ENCODE data around the gene ANKRD61. TPM values are rescaled to one million over a fixed set of nuclear protein-coding genes. Genes with fewer than 3 reads are reported as not detected.

ANKRD61 gene
- total RNA-seq, 1 experiment from 2014 or later: 0.24 TPM

DNA sequence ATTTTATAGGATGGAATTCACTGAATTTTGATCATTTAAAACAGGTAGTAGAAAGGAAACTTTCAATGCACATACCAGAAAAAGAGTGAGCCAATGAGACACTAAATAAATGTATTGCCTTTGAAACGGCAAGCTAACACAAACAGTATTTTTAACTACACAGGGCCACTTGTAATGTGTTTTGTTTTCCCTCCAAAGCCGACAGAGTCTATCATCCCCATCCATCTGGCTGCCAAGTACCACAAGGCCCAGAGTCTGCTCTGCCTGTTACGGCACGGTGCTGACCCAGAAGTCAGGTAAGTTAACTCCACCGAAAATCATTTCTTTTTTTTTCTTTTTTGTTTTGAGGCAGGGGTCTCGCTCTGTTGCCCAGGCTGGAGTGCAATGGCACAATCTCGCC, 1.5 kb downstream of the ANKRD61 start:
- Histone ChIP-seq H3K27me3 (ENCODE audit: insufficient read depth, low read length) (no peaks in the 10 kb centered on the region), H2BK12ac (ENCODE audit: insufficient read length, low read depth, low read length) (no peak overlapping the region), H2BK120ac (ENCODE audit: low read depth, low read length, poor library complexity, severe bottlenecking) (no peak overlapping the region), H3K79me1 (ENCODE audit: insufficient read depth, low read depth, low read length, poor library complexity, severe bottlenecking) (peaks cover 11% of the 10 kb centered on the region), H4K20me1 (ENCODE audit: control insufficient read depth, insufficient read depth, insufficient read length) (no peaks in the 10 kb centered on the region), H2BK20ac (ENCODE audit: low read depth, low read length, poor library complexity, severe bottlenecking) (no peak overlapping the region), H3K14ac (ENCODE audit: insufficient read depth, low read length) (no peak overlapping the region), H3T11ph (ENCODE audit: low read length) (no peak overlapping the region), H3K23me2 (ENCODE audit: insufficient read length, low read depth, low read length, poor library complexity, severe bottlenecking) (no peaks in the 10 kb centered on the region), H4K91ac (ENCODE audit: insufficient read length, low read depth, low read length) (no peak overlapping the region), H3K79me2 (ENCODE audit: insufficient read depth, low read length) (0 out of 2 replicates have a peak, but pooled peaks cover 2% of the 10 kb centered on the region), H3K18ac (ENCODE audit: insufficient read length, low read depth, low read length) (no peak overlapping the region), H3K23ac (ENCODE audit: insufficient read length, low read depth, low read length) (no peak overlapping the region), H3K9me3 (ENCODE audit: control insufficient read depth, low read depth, low read length) (no peaks in the 10 kb centered on the region), H2AFZ (ENCODE audit: low read length) (no peak overlapping the region), H4K8ac (replicated peaks; ENCODE audit: insufficient read length, low read depth, low read length) (no peak overlapping the region), H3K4me2 (ENCODE audit: insufficient read depth, insufficient read length, low read length) (no peak overlapping the region), H3K4ac (ENCODE audit: low read depth, low read length) (no peak overlapping the region), H4K5ac (ENCODE audit: insufficient read length, low read depth, low read length) (no peak overlapping the region), H3K27ac (ENCODE audit: insufficient read length, low read depth, low read length) (no peak overlapping the region), H2BK15ac (ENCODE audit: low read depth, low read length) (no peak overlapping the region), H3K9ac (ENCODE audit: extremely low read depth, insufficient read length, low read length) (no peak overlapping the region), H2BK5ac (ENCODE audit: insufficient read length, low read length) (no peak overlapping the region), H3K56ac (ENCODE audit: insufficient read length, low read depth, low read length) (no peak overlapping the region), H3K4me1 (ENCODE audit: insufficient read depth, low read length) (no peaks in the 10 kb centered on the region), H2AK5ac (ENCODE audit: insufficient read length, low read length) (no peak overlapping the region)
- DNase-seq: no peak
- no CpG with 5 or more reads among the region's 7 CpGs for WGBS (ENCODE audit: extremely low coverage, insufficient read length, low lambda C conversion rate)
- Mint-ChIP-seq H3K9me3 (no peaks in the 10 kb centered on the region), H3K4me1 (no peaks in the 10 kb centered on the region), H3K27me3 (ENCODE audit: low read depth) (no peaks in the 10 kb centered on the region), H3K36me3 (ENCODE audit: insufficient read depth in 1 of 3, low read depth in 3 of 3) (peaks cover 38 to 88% (median 77%) of the 10 kb centered on the region in 3 experiments), H3K4me3 (no peak overlapping the region), H3K27ac (no peak overlapping the region)
- TF ChIP-seq, protein P1, sequence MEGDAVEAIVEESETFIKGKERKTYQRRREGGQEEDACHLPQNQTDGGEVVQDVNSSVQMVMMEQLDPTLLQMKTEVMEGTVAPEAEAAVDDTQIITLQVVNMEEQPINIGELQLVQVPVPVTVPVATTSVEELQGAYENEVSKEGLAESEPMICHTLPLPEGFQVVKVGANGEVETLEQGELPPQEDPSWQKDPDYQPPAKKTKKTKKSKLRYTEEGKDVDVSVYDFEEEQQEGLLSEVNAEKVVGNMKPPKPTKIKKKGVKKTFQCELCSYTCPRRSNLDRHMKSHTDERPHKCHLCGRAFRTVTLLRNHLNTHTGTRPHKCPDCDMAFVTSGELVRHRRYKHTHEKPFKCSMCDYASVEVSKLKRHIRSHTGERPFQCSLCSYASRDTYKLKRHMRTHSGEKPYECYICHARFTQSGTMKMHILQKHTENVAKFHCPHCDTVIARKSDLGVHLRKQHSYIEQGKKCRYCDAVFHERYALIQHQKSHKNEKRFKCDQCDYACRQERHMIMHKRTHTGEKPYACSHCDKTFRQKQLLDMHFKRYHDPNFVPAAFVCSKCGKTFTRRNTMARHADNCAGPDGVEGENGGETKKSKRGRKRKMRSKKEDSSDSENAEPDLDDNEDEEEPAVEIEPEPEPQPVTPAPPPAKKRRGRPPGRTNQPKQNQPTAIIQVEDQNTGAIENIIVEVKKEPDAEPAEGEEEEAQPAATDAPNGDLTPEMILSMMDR (conservative IDR thresholded peaks at IDR 0.05): no peak

All from H9 (cell line).